CD4-positive, alpha-beta T cell treated with Interleukin-2 at 100 ng/mL for 4 hours (primary cell): Measurements from ENCODE around the gene HMG20A.

ENCODE experiments used
- DNase-seq: peaks from one replicate; pipeline ENCODE4 v3.0.0-alpha.2; 2020; ENCODE audit warnings: low spot score

HMG20A gene

DNA sequence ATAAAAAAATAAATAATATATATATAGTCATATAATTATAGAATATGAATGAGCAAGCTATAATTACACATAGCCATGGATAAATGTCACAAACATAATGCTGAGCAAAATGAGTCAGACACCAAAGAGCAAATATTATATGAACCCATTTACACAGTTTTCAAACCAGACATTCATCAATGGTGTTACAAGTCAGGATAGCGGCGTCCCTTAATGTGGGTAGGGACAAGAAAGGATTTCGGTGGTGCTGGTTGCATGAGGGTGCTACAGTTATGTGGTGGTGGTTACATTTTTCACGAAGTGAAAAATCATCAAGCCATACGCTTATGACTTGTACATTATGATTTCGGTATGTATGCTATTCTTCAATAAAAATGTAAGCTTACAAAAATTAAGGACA is 100.5 kb downstream of the HMG20A start:
- no peak for DNase-seq

DNA sequence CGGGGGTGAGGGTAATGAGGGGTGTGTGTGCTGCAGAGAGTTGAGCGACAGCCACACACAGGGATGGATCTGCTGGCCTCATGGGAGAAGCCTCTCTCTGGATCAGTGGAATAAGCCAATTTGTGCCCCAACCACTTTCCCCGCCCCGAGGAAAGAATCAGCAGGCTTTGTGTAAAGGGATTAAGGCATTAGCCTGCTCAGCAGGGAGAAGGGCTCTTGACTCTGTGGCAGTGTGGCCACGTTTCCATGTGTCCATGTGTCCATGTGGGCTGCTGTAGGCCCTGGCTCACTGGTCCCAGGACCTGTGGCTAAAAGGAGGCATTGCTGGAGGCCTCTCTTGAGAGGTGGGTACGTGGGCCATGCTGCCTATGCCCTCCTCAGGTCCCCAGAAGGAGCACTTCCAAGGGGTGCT is 104.7 kb downstream of the HMG20A start:
- no peak for DNase-seq

DNA sequence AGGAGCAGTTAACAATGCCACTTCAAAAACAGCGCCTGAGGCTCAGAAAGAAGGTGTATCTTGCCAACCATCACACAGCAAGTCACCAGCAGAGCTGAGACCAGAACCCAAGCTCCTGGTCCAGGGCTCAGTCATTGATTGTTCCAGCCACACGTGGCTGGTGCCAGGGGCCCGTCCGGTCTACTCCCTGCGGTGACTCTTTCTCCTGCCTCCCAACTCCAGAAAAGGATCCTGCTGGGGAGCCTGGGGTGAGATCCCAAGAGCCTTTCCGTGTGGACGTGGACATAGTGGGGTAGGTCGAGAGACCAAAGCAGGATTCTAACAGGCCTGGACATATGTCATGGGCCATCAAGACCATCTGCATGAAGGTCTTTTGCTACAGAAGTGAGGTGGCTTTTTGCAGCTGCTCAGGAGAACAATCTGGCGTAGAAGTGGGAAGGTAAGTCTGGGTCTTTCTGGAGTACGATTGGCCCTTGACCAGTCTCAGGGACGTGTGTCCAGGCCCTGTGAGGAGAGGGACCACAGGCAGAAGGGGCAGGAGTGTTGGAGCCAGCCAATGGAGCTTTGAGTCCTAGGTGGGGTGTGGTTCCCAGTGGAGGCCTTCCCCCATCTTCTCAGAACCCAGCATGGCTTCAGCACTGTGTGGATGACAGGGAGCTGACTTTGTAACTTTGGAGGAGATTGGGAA is 105.4 kb downstream of the HMG20A start:
- no peak for DNase-seq

DNA sequence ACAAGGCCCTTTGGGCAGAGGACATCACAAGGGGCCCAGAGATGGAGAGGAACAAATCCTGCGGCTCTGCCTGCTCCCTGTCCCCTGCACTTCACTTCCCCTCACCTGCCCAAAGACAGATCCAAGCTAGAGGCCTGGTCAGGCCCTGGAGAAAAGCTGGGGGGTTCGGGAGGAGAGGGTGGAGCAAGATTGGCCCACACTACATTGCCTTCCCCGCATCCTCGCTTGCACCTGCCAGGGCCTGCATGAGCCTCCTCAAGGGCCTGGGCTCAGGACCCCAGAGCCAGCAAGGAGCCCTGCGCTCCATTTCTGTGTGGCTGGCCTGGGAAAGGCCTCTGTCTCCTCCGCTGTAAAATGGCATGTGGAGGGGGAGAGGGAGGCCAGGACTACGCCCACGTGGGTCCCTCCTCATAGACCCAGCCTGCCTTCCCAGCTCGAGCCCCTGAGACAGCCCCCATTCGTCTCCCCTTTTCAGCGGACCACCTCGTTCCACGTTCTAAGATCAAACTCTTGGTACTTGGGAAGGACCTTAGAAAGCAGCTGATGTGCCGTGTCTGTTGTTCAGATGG is 106.0 kb downstream of the HMG20A start:
- DNase-seq: no peak

DNA sequence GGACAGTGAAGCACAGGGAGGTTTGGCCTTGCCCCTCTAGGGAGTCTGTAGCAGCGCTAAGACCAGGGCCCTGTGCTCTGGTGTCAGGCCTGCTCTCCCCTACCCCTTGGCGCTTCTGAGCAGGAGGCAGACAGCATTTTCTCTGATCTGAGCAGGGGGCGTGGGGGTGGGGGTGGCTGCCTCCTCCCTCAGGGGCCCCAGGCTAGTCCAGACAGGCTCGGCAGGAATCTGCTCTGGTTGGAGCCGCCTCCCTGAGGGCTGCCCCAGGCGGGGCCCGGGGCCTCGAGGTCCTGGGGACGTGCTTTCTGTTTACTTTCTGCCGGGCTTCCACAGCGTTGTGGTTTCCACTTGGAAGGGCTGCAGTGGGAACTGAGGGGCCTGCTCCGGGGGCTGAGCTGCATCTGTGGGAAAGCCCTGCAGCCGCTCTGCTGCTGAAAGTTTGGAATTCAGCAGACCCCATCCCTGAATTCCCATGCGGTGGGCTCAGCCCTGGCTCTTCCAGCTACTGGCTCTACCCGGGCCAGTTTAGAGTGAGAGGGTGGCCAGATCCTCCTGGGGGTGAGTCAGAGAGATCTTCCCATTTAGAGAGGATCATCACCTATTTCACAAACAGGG is 106.6 kb downstream of the HMG20A start:
- DNase-seq: no peak

DNA sequence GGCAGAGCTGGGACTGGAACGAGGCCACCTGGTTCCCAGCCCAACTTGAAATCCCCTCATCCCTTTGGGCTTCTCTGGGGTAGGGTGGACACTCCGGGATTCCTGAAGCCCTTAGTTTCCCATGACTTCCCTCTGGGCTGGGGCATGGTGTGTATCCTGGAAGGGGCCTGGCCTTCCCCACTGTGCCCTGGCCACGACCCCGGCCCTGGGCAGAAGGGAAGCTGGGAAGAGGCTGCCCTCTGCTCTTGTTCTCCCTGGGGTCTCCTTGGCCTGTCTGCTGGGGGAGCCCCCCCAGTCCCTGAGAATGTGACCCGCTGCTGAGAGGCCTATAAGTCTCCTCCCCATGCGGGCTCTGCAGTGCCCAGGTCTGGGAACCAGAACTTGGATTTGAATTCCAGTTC is 107.1 kb downstream of the HMG20A start:
- DNase-seq: no peak

DNA sequence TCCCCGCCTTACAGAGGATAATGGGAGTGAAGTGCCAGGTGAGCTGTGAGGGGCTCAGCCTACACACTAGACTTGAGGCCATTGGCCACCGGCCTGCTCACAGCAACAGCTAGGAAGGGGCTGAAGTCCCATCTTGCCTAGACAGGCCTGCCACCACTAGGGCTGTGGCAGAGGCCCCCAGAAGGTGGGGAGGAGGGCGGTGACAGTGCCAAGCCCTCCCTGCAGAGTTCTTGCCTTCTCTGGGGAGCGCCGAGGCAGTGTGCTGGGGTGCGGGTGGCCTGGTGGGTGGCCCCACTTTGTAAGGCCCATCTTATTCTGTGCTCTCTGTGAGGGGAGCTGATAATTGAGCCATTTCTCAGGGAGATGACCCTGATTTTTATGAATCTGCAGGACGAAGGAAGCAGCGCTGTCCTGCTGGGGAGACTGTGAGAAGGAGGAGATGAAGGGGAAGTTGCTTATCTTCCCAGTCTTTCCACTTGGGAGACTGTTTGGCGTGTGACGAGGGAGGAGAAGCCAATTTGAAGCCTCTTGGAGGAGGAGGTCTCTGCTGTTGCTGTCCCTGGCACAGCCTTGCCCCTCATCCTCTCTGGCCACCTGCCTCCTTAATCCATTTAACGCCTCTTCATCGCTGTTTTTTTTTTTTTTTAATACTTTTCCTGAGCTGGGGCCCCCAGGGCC is 107.7 kb downstream of the HMG20A start:
- DNase-seq: no peak

DNA sequence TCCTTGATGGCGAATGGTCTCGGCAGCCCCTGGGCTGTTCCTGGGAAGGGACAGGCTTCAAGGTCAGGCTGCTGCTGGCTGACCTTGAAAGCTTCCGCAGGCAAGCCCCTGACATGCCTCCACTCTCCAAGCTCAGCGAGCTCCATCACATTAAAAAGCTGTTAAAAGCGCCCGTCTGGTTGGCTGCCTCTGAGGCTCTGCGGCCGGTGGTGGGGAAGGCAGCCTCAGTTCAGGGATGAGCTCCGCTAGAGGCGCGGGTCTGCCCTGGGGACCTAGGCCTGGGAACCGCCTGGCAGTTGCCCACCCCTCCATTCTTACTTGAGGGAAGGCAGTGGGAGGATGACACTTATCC is 108.3 kb downstream of the HMG20A start:
- no peak for DNase-seq

DNA sequence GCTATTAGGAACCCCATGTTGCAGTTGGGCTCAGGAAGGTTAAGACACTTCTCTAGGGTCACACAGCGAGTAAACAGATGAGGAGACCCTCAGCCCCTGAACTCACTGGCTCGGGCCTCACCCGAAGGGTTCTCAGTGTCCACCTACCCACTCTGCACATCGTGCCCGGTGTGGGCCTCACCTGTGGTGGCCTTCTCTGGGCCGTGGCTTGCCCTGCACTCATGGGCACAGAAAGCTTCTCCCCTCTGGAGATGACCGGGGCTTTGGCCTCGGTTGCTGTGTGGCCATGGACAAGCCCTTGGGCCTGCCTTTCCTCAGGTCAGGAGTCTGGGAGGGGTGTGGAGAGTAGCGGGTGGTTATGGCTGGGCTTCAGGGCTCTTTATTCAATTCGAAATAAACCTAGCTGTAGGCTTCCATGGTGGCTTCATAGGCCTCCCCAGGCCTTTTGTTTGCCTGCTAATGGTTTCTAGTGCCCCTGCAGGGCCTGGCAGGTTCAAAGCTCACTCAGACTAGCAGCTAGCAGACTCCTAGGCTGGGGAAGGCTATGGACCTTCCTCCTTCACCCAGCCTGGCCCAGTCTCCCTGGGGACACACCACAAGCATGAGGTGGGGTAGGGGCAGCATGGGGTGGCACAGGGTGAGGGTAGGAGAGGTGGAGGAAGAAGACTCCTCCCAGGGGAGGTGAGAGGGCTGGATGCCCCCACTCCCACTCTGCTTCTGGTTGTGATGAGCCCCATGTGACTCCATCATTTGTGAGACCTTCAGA is 108.9 kb downstream of the HMG20A start:
- DNase-seq: no peak

DNA sequence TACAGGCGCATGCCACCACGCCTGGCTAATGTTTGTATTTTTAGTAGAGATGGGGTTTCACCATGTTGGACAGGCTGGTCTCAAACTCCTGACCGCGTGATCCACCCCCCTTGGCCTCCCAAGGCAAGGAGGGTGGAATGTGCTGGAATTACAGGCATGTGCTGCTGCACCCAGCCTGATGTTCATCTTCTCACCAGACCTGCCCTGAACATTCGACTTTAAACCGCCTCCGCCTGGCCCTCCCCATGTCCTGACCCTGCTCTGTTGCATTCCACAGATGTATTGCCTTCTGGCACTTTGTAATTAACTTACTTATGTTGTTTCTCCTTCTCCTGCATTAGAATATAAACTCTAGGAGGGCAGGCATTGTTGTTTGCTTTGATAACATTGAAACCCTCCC is 109.9 kb downstream of the HMG20A start:
- no peak for DNase-seq

DNA sequence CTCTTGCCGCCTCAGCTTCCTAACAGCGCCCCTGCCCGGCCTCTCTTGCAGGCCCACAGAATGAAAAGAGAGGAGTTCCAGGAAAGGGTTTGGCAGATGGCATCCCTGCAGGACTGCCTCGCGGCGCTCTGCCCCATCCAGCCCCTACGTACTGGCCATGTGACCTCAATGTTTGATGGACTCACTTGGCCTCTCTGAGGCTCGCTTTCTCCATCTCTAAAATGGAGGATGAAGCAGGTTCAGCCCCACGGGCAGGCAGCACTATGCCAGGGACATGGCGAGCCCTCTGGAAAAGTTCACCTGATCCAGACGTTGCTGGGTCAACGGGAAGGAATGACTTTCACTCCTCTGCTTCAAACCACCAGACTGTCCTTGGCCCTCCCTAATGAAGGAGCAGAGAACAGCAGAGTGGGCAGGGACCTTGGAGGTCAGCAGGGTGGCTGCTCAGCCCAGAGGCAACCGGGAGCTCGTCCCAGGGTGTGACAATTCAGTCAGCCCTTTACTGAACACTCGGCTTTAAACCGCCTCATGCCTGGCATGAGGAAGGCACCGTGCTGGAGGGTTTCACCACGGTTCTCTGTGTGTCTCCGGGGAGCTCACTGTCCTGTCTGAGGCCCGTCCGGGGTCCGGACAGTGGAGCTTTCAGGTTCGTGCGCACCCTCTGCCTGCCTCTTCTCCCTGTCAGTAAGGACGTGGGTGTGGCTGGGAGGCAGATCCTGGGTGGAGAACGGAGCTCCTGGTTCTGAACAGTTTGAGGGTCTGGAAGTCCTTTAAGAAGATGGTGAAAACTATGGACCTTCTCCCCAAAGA is 110.7 kb downstream of the HMG20A start:
- no peak for DNase-seq

DNA sequence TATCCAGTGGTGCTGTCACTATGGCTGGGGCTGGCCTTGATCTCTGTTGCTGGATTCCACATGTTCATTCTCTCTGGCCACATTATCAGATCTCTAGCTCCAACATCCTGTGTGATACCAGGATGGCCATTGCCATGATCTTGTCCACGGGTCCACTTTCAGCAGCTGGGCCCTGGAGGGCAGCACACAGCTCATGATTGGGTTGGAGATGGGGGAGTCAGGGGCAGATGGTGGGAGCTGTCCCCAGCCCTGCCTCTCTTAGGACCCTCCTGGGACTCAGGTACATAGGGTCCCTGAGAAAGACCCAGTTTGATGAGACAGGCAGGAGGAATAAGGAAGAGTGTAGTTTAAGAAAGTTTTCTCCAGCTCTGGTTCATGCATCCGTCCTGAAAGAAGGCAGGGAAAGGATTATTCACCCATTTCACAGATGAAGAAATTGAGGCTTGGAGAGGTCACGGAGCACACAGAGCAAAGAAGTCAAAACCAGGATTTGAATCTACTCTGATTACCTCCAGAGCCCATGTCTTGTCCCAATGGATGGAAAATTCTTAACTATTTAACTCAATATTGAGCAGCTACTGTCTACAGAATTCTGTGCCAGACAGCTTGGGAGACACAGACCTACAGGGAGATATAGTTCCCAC is 111.5 kb downstream of the HMG20A start:
- DNase-seq: no peak

DNA sequence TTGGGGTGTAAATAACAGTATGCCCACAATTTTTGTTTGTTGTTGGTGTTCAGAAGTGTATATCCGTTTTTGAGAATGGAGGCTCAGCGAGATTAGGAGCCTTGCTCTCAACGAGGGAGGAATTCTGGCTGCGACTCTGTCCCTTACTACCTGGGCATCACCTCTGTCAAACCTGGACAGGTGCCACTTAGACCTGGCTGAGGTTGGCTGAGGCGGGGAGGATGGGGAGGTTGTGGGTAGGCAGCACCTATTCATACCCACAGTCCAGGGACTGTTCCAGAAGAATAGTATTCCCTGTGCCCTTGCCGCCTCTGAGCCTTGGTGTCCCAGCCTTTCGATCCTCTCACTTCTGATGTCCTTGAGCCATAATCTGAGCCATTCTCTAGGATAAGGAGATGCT is 112.2 kb downstream of the HMG20A start:
- no peak for DNase-seq

DNA sequence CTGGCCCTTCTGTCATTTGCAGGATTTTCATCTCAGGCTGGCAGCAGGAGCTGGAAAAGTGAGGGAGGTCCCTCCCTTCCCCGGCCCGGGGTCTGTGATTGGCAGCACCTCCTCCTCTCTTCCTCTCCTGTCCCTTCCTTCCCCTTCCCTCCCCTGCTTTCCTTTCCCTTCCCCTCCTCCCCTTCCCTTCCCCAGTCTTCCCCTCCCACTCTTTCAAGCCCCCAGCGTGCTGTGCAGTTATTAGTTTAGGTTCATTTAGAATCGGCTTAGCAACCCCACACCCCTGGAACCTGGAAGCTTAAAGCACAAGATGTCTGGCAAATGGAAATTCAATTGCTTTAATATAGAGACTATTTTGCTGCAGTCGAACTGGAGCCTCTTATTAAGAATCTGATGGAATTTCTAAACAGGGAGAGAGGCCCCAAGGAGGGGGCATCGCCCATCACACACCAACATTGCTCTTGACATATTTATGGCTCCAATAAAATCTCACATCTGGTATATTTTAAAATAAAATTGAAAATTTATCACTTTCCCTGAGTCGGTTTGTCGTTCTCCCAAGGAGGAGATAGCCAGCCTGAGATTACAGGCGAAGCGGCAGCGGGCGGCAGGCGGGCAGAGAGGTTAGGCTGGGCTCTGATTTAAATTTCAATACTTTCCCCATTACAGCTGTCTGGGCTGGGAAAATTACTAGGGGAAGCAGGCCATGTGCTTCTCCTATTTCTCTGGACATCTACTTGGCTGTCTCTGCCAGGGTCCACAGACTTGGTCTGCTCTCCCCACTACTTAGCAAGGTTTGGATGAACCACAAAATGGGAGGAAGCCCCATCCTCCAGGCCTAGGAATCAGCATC is 113.1 kb downstream of the HMG20A start:
- DNase-seq: no peak
